NCI-H524 (cell line): ENCODE measurements around the gene AKR1B15.
"Not testable (repeated sequence)": the region's sequence is repeated elsewhere in the genome, so short reads cannot be mapped to it uniquely, and the experiment has no call there.

ENCODE experiments used
- DNase-seq, 2 experiments: peaks; one replicate each; lab custom pipeline; 2025; lab: John Stamatoyannopoulos, UW

The AKR1B15 gene

GRCh38 chr7:134563398-134563749 is 14.5 kb downstream of the AKR1B15 start:
- not testable (repeated sequence) for DNase-seq

DNA sequence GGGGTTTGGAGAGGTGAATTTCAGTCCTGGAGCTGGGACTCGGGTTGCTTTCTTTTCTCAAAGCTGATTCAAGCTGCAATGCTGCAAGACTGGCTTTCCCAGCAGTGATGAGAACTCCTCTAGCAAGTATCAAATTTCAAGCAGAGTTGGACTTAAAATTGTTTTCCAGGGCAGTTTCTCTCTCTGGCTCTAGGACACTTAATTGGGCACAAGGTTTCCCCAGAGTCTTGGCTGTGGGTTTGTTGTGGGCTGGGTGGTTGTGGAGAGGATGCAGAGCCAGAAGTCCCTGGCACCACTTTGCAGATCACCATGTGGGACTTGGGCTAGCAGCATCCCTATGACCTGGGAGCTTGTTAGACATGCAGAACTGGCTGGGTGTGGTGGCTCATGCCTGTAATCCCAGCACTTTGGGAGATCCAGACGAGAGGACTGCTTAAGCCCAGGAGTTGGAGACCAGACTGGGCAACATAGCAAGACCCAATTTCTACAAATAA is 16.8 kb downstream of the AKR1B15 start:
- DNase-seq: no peak

GRCh38 chr7:134567368-134567767 is 18.5 kb downstream of the AKR1B15 start:
- no peak for DNase-seq

DNA sequence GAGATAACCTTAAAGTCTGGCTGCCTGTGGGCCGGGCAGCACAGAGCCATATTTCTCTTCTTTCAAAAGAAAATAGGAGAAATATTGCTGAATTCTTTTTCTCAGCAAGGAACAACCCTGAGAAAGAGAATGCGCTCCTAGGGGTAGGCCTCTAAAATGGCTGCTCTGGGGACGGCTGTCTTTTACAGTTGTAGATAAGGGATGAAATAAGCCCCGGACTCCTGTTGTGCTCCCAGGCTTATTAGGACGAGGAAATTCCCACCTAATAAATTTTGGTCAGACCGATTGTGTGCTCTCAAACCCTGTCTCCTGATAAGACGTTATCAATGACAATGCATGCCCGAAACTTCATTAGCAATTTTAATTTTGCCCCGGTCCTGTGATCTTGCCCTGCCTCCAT is 21.1 kb downstream of the AKR1B15 start:
- DNase-seq: not testable (repeated sequence)

- no peak for DNase-seq
These were observed 22.2 kb downstream of the AKR1B15 start for GRCh38 chr7:134571101-134571500.

DNA sequence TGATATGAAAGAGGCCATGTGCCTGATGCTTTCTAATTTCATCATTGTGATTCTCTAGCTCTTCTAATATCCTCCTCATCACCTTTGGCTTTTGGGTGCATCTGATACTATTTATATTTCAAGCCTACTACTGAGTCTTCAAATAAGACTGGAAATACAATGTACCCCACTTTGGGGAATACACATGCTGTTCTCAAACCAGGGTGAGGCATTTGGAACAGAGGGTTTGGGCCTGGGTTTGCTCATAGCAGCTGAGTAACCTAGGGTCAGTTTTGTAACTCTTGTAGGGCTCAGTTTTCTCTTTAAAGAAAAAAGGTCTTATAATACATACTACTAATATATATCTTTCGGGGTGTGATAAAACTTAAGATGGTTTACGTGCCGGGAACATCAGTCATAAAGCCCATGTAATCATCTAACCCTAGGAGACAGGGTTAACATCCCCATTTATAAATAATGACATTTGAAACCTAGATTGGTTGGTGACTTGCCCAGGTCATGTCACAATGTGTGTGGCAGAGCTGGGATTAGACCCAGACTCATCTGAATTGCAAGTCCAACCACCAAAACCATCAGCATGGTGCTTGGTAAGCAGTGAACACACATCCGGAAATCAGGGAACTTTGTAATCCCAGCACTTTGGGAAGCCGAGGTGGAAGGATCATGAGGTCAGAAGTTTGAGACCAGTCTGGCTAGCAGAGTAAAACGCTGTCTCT is 23.0 kb downstream of the AKR1B15 start:
- no peak for DNase-seq

- no peak for DNase-seq
These were observed 25.4 kb downstream of the AKR1B15 start for GRCh38 chr7:134574322-134574721.

DNA sequence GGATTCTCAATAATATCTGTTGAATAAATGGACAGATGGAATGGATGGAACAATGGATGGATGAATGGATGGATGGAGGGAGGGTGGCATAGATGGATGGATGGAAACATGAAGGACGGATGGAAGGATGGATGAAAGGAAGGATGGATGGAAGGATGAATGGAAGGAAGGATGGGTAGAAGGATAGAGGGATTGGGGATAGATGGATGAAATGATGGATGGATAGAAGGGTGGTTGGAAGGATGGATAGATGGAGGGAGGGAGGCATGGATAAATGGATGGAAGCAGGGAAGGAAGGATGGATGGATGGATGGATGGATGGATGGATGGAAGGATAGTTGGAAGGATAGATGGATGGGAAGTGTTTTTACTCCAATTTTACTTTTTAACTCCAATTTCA is 35.4 kb downstream of the AKR1B15 start:
- DNase-seq: no peak

- DNase-seq: no peak
These were observed 37.0 kb downstream of the AKR1B15 start for GRCh38 chr7:134585897-134586296.

- DNase-seq: no peak
These were observed 38.8 kb downstream of the AKR1B15 start for GRCh38 chr7:134587750-134588149.

GRCh38 chr7:134589491-134589941 is 40.6 kb downstream of the AKR1B15 start:
- DNase-seq: no peak

- no peak for DNase-seq
These were observed 44.9 kb downstream of the AKR1B15 start for GRCh38 chr7:134593530-134594392.

GRCh38 chr7:134594877-134595276 is 46.0 kb downstream of the AKR1B15 start:
- no peak for DNase-seq

GRCh38 chr7:134599371-134599770 is 50.5 kb downstream of the AKR1B15 start:
- DNase-seq: peak; percentile 84 to 94

- DNase-seq: no peak
These were observed 52.5 kb downstream of the AKR1B15 start for GRCh38 chr7:134601459-134601858.

- DNase-seq: peak in 1 of 2 experiments; percentile 21
These were observed 54.1 kb downstream of the AKR1B15 start for GRCh38 chr7:134602881-134603451.

DNA sequence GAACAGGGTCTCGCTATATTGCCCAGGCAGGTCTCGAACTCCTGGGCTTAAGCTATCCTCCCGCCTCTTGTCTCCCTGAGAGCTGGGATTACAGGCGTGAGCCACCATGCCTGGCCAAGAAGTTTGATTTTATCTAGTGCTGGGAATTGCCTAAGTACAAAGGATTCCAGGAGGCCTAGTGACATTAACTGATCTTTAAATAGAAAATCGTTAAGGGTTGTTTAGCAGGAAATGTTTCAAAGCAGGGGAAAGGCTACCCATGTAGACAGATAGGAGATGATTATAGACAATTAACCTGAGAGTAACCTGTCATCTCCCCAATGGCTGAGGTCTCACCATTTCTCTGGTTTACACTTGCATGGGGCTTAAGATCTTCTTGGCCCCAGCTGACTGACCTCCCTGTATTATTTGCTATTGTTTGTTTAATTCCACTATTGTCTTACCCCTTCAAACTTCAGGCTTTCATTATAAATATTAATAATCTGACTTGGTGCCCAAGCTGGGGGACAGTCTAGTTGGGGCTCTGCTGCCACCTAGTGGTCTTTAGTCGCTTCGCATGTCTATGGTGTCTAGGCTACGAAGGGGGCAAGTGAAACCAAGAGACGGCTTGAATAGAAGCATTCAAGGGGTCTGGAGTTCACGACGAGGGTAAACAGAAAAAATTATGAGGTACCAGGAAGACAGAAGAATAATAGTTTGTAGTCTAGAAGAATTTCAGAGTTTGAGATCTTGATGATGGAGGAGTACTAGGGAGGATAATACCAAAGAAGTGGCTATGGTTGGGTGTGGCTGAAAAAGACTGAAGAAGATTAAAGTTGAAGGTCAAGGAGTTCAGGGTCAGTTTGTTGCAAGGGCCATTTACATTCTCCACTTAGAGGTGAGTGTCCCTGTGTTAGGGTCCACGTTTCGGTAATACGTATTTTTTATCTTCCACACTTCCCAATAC is 57.3 kb downstream of the AKR1B15 start:
- DNase-seq: peak; percentile 38 to 64

- no peak for DNase-seq
These were observed 62.8 kb downstream of the AKR1B15 start for GRCh38 chr7:134611611-134612151.

DNA sequence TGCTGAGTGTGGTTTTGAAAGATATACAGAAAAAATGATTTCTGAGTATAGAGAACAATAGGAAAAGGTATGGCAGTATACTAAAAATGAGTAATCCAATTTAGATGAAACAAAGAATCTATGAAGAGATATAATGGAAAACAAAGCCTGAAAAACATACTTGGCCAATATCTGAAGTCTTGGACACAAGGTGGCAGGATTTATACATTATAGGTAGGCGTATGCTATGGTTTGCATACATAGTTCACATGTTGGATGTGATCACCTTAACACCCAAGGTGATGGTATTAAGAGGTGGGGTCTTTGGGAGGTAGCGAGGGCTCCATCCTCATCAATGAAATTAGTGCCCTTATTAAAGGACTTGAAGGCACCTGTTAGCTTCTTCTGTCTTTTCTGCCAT is 63.3 kb downstream of the AKR1B15 start:
- peak in 1 of 2 experiments; percentile 13 for DNase-seq

DNA sequence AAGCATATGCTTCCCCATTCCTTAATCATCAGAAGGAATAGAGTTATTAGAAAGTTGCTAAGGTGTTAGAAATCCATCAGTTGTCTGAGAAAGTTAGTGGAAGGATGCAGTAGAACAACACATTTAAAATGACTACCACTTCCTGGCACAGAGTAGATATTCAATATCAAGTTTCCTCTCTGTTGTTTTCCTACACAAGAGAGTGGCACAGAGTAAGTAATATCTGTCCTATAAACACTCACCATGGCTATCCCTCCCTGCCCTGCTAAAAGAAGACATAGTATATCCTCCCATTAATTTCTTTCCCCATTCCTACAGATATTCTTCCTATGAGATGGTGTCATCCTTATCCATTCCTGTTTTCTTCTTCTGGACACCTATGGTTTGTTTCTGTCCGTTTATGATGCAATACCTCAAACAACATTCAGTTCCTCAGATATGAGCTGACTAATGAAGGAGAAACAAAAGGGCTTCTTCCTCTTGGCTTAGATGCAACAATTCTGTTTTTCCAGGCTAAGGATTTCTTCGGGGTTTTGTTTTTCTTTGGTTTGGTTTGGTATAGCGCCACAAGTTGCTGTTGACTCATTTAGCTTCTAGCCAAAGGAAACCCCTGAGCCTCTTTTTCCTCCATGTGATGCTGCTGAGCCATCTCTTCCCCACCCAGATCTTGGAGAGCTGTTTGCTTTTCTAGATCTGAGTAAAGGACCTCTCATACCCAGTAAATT is 64.9 kb downstream of the AKR1B15 start:
- DNase-seq: no peak

- no peak for DNase-seq
These were observed 67.7 kb downstream of the AKR1B15 start for GRCh38 chr7:134616611-134617010.
